GM23338 (cell line): ENCODE measurements around the gene COX11. TPM values are rescaled to one million over a fixed set of nuclear protein-coding genes. Genes with fewer than 3 reads are reported as not detected.

ENCODE experiments used
- ATAC-seq: fragments of 200-7000 bp; cut with Tn5 transposase; 3 replicates; pipeline ENCODE4 v1.9.1; 2020
- DNase-seq: peaks from one replicate; pipeline ENCODE4 v3.0.0-alpha.2; 2015; ENCODE audit warnings: low spot score
- H2AFZ ChIP-seq: fragments of 200-600 bp; sonication (generic); 2 replicates; pipeline ENCODE4 v1.8.0; 2016; ENCODE audit warnings: antibody characterized with exemption, mild to moderate bottlenecking, moderate library complexity
- H3F3A ChIP-seq: fragments of 200-600 bp; sonication (generic); replicated peaks from 2 replicates; pipeline ENCODE4 v1.8.0; 2017; ENCODE audit warnings: antibody characterized with exemption, mixed run types, low read depth
- H3K27ac ChIP-seq: fragments of 200-600 bp; sonication (generic); 2 replicates; pipeline ENCODE4 v1.6.1; 2016; ENCODE audit warnings: low read depth
- H3K27me3 ChIP-seq: fragments of 200-600 bp; sonication (generic); 2 replicates; pipeline ENCODE4 v1.8.0; 2016; ENCODE audit warnings: mild to moderate bottlenecking, mixed run types, moderate library complexity; ENCODE audit not compliant: insufficient read depth
- H3K36me3 ChIP-seq: fragments of 200-600 bp; sonication (generic); 2 replicates; pipeline ENCODE4 v1.8.0; 2016; ENCODE audit warnings: mild to moderate bottlenecking; ENCODE audit not compliant: insufficient read depth
- H3K4me1 ChIP-seq: fragments of 200-600 bp; sonication (generic); 2 replicates; pipeline ENCODE4 v1.8.0; 2016; ENCODE audit warnings: mild to moderate bottlenecking, moderate library complexity; ENCODE audit not compliant: insufficient read depth
- H3K4me2 ChIP-seq: fragments of 200-600 bp; sonication (generic); 2 replicates; pipeline ENCODE4 v1.7.1; 2017; ENCODE audit warnings: mixed run types
- H3K4me3 ChIP-seq: fragments of 200-600 bp; sonication (generic); 2 replicates; pipeline ENCODE4 v1.6.1; 2016; ENCODE audit warnings: mixed run types
- H3K79me2 ChIP-seq: fragments of 200-600 bp; sonication (generic); replicated peaks from 2 replicates; pipeline ENCODE4 v1.8.0; 2017; ENCODE audit warnings: mild to moderate bottlenecking; ENCODE audit not compliant: insufficient read depth
- H3K9me2 ChIP-seq: fragments of 200-600 bp; sonication (generic); 2 replicates; pipeline ENCODE4 v1.8.0; 2017; ENCODE audit not compliant: insufficient read depth
- H4K20me1 ChIP-seq: fragments of 200-600 bp; sonication (generic); replicated peaks from 2 replicates; pipeline ENCODE4 v1.8.0; 2017; ENCODE audit warnings: mild to moderate bottlenecking; ENCODE audit not compliant: insufficient read depth
- H3K27ac Mint-ChIP-seq: 2 replicates; pipeline ENCODE4 v1.8.0; 2020; ENCODE audit warnings: inconsistent platforms, mild to moderate bottlenecking, moderate library complexity, mixed read lengths
- H3K27me3 Mint-ChIP-seq: 3 replicates; pipeline ENCODE4 v1.8.0; 2022; ENCODE audit warnings: low read depth, mild to moderate bottlenecking, moderate library complexity, mixed read lengths, inconsistent platforms; ENCODE audit not compliant: insufficient read depth, poor library complexity
- H3K36me3 Mint-ChIP-seq: 3 replicates; pipeline ENCODE4 v1.8.0; 2021; ENCODE audit warnings: low read depth, mild to moderate bottlenecking, inconsistent platforms, moderate library complexity, mixed read lengths
- H3K4me1 Mint-ChIP-seq: 3 replicates; pipeline ENCODE4 v1.8.0; 2020; ENCODE audit warnings: mild to moderate bottlenecking, inconsistent platforms, mixed read lengths
- H3K4me3 Mint-ChIP-seq: 3 replicates; pipeline ENCODE4 v1.8.0; 2021; ENCODE audit warnings: moderate library complexity, mild to moderate bottlenecking, inconsistent platforms, mixed read lengths
- H3K9me3 Mint-ChIP-seq: 3 replicates; pipeline ENCODE4 v1.8.0; 2020; ENCODE audit warnings: moderate library complexity, mild to moderate bottlenecking, inconsistent platforms, mixed read lengths
- CTCF ChIP-seq, 2 experiments: fragments of 200-600 bp in 1 of 2; sonication (generic) in 1 of 2; conservative IDR thresholded peaks; 2 replicates each; pipeline versions ENCODE4 v1.5.1 to v1.6.1; 2016 to 2017; ENCODE audit warnings: antibody characterized with exemption in 2 of 2, low read depth in 2 of 2, mild to moderate bottlenecking in 2 of 2, moderate library complexity in 1 of 2
- REST ChIP-seq: IDR thresholded peaks from one replicate; pipeline ENCODE4 v1.6.1; 2018; ENCODE audit warnings: antibody characterized with exemption; ENCODE audit not compliant: unreplicated experiment
- STAT1 ChIP-seq: IDR thresholded peaks from one replicate; pipeline ENCODE4 v1.6.1; 2016; ENCODE audit warnings: antibody characterized with exemption; ENCODE audit not compliant: unreplicated experiment
- polyA plus RNA-seq: library from polyadenylated mRNA; unstranded; fragments of >200 nt; fragmentation: Nextera tagmentation; extraction: Ambion mirVana; gene quantifications from 2 replicates; pipeline ENCODE4 v1.2.1, GENCODE V29; 2016
- total RNA-seq: library from RNA; depleted of rRNA; stranded (reverse); fragments of >200 nt; shearing (Covaris generic); gene quantifications from 2 replicates; pipeline ENCODE4 v1.2.3, GENCODE V29; 2014
- TF ChIP-seq, protein P1 (sequence below): fragments of 250-450 bp; sonication (Bioruptor Pico); IDR thresholded peaks from 2 replicates; pipeline ENCODE4 v1.5.0; 2020; ENCODE audit warnings: mild to moderate bottlenecking, moderate library complexity

COX11 gene
- total and polyA plus RNA-seq, 2 experiments from 2014 or later = 53.7 to 56.7 TPM

- H3K4me1 ChIP-seq = peaks cover 12% of the 10 kb centered on the region; the same call in 1 of the 2 replicates
- 0 out of 2 replicates have a peak, but pooled peaks cover 9% of the 10 kb centered on the region for H4K20me1 ChIP-seq
- peaks cover 12% of the 10 kb centered on the region for H3K4me1 Mint-ChIP-seq
- peak overlapping the region; percentile 99 for H3K4me2 ChIP-seq
- peaks cover 4% of the 10 kb centered on the region for H3K27me3 Mint-ChIP-seq
- peaks cover 71% of the 10 kb centered on the region for H3K79me2 ChIP-seq
- H3K36me3 ChIP-seq = peaks cover 6% of the 10 kb centered on the region; the same call in 1 of the 2 replicates
- DNase-seq = peak; percentile 22
- no peak overlapping the region; the same call in 1 of the 2 replicates for H2AFZ ChIP-seq
- peak overlapping the region; percentile 72; the same call in 1 of the 2 replicates for H3K27ac ChIP-seq
- H3K27ac Mint-ChIP-seq = no peak overlapping the region; the same call in 1 of the 2 replicates
- H3K9me3 Mint-ChIP-seq = no peaks in the 10 kb centered on the region
- H3K4me3 Mint-ChIP-seq = no peak overlapping the region
- H3K36me3 Mint-ChIP-seq = peaks cover 33% of the 10 kb centered on the region
- H3K9me2 ChIP-seq = no peaks in the 10 kb centered on the region
- TF ChIP-seq, protein P1, sequence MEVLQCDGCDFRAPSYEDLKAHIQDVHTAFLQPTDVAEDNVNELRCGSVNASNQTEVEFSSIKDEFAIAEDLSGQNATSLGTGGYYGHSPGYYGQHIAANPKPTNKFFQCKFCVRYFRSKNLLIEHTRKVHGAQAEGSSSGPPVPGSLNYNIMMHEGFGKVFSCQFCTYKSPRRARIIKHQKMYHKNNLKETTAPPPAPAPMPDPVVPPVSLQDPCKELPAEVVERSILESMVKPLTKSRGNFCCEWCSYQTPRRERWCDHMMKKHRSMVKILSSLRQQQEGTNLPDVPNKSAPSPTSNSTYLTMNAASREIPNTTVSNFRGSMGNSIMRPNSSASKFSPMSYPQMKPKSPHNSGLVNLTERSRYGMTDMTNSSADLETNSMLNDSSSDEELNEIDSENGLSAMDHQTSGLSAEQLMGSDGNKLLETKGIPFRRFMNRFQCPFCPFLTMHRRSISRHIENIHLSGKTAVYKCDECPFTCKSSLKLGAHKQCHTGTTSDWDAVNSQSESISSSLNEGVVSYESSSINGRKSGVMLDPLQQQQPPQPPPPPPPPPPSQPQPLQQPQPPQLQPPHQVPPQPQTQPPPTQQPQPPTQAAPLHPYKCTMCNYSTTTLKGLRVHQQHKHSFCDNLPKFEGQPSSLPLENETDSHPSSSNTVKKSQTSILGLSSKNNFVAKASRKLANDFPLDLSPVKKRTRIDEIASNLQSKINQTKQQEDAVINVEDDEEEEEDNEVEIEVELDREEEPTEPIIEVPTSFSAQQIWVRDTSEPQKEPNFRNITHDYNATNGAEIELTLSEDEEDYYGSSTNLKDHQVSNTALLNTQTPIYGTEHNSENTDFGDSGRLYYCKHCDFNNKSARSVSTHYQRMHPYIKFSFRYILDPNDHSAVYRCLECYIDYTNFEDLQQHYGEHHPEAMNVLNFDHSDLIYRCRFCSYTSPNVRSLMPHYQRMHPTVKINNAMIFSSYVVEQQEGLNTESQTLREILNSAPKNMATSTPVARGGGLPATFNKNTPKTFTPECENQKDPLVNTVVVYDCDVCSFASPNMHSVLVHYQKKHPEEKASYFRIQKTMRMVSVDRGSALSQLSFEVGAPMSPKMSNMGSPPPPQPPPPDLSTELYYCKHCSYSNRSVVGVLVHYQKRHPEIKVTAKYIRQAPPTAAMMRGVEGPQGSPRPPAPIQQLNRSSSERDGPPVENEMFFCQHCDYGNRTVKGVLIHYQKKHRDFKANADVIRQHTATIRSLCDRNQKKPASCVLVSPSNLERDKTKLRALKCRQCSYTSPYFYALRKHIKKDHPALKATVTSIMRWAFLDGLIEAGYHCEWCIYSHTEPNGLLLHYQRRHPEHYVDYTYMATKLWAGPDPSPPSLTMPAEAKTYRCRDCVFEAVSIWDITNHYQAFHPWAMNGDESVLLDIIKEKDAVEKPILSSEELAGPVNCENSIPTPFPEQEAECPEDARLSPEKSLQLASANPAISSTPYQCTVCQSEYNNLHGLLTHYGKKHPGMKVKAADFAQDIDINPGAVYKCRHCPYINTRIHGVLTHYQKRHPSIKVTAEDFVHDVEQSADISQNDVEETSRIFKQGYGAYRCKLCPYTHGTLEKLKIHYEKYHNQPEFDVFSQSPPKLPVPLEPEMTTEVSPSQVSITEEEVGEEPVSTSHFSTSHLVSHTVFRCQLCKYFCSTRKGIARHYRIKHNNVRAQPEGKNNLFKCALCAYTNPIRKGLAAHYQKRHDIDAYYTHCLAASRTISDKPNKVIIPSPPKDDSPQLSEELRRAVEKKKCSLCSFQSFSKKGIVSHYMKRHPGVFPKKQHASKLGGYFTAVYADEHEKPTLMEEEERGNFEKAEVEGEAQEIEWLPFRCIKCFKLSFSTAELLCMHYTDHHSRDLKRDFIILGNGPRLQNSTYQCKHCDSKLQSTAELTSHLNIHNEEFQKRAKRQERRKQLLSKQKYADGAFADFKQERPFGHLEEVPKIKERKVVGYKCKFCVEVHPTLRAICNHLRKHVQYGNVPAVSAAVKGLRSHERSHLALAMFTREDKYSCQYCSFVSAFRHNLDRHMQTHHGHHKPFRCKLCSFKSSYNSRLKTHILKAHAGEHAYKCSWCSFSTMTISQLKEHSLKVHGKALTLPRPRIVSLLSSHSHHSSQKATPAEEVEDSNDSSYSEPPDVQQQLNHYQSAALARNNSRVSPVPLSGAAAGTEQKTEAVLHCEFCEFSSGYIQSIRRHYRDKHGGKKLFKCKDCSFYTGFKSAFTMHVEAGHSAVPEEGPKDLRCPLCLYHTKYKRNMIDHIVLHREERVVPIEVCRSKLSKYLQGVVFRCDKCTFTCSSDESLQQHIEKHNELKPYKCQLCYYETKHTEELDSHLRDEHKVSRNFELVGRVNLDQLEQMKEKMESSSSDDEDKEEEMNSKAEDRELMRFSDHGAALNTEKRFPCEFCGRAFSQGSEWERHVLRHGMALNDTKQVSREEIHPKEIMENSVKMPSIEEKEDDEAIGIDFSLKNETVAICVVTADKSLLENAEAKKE = no peak
- no peak for TF ChIP-seq STAT1
- no peak for TF ChIP-seq REST
- TF ChIP-seq CTCF (conservative IDR thresholded peaks at IDR 0.05; ENCODE audit: low read depth in 2 of 2) = 0 out of 4 replicates have a peak, but pooled peaks of 1 of the 2 experiments have one; percentile 33
- ATAC-seq = peak; percentile 16
- H3F3A ChIP-seq = no peaks in the 10 kb centered on the region
- H3K4me3 ChIP-seq = peak overlapping the region; percentile 97
- no peaks in the 10 kb centered on the region for H3K27me3 ChIP-seq
These were observed 713 bp downstream of the COX11 start for GRCh38 chr17:54967621-54968261.
